Hepatic stellate cell (primary cell): ENCODE data around the gene HPGD.

Experiments
- DNase-seq: peaks from one replicate; pipeline ENCODE4 v3.0.0; 2011; ENCODE audit warnings: low spot score

HPGD gene

DNA sequence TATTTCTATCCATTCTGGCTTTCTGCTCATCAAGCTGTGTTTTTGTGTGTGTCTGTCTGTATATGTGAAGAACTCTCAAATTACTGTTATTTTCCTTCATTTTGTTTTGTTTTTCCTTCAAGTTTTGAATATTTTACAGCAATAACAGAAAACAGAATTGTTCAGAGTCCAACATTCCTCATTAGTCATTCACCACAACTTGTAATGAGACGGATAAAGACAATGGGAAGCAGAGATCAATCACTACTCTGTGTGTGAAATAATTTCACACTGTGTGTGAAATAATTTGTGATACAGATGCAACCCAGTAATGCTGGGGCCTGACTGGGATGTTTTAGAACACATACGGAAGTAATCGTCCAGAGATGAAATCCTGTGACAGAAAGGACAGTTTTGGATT, 55.2 kb downstream of the HPGD start:
- no peak for DNase-seq

DNA sequence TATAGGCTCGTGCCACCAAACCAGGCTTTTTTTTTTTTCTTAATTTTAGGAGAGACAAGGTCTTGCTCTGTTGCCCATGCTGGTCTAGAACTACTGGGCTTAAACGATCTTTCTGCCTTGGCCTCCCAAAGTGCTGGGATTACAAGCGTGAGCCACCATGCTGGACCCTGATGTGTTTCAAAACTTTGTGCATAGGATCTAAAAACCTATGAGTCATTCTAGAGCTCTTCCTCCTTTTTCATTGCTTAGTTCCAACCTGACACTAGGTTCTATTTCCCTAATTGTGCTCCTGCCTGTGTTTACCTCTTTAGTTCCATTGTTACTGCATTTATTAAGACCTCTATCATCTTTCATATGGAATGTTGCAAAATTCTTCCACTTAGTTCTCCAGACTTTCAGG, 57.3 kb downstream of the HPGD start:
- DNase-seq = no peak

DNA sequence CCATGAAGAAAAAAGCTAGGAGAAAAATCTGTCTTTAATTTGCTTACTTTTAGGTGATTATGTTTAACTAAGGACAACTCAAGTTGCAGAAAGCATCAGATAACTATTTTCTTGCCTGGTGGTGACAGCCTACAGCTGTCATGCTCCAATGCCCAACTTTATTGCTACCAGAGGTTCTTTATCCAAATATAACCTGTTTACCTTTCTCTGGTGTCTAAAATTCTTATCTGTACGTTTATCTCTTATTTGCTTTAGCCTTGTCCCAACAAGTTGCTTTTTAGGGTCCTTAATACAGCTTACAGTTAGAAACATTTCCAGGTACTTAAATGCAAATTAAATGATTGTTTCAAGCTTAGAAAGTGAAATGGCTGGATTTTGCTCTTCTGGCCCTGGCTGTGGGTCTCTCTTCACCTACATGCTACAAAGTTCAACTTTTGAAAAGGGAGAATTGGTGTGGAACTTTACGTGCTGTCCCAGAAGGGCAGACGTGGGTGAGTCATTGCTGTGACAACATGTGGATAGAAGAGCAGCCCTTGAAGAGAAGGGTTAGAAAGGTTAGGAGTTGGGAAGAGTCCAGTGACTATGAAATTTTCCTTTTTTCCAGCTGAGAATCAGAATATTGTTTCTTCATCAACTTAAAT, 60.7 kb downstream of the HPGD start:
- no peak for DNase-seq

DNA sequence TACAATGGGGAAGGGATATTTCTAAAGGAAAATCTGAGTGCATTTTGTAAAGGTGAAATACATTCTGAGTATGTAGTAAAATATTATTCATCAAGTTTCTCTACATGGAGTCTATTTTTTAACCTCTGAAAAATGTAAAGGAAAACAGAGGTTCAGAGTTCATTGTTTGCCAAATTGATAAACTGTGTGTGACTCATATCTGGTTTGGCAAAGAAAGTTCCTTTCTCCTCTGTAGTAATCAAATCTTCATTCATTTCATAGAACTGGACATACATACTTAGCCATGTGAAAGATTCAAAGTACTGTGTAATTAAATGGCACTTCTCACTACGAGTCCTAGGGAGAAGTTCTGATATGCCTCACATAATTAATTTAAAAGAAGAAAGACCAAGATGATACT, 61.6 kb downstream of the HPGD start:
- no peak for DNase-seq

DNA sequence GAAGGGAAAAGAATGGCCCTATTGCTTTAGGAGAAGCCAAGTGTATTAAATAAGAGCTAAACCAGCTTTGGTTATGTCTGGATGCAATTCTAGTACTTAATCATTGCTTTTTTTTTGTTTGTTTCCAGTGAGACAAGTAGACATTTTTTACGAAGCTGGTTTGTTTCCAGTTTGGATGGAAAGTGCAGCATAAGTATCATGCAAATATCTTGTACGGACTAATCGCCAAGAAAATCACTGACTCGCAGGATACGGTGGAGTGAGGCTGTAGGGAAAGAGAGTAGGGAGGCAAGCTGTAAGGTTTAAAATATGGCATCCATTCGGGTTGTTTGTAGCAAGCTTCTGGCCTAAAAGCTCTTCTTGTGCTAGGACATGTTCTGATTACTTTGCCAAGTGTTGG, 64.8 kb downstream of the HPGD start:
- no peak for DNase-seq

DNA sequence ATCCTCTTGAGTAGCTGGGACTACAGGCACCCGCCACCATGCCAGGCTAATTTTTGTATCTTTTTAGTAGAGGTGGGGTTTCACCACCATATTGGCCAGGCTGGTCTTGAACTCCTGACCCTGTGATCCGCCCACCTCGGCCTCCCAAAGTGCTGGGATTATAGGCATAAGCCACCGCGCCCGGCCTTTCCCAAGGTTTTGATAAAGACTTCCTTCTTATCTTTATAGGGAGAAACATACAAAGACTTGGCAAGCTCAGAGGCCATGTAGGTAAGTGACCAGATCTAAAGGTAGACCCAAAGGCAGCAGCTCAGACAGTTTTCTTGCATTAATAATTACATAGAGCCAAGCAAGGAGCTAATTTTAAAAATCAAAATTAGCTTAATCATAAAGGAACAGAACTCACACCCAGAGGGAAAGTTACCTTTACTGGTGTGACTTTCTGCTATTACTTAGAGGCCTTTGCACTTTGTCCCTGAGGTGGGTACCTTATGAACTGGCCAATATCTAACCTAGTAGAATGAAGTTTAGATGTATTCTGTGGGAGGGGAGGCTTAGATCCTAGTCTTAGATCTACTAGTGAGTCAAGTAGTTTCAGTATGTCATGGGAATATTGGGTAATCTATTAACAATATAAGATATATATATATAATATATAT, 67.3 kb downstream of the HPGD start:
- no peak for DNase-seq

DNA sequence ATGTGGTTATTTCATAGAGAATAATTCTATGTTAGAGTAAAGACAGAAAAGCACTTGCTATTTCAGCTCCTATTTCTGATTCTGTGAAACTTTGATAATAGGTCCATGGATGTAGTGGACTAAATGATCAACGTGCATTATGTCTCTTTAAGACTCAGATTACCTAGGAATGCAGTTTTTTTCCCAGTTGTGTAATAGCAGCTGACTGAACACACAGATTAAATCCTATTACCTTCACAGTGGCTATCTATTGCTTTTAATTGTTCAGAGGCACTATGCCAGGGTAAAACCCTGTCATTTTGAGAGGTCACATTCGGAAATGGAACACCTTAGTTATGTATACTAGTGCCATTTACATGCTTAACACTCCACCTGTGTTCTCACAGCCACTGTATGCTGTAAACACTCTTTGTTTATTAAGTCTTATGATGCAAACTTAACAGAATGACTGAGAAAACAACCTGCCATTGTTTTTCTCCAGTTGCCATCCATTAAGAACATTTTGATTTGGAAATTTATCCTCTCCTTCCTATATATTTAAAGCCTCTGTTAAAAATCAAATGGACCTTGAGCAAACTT, 70.5 kb downstream of the HPGD start:
- no peak for DNase-seq

DNA sequence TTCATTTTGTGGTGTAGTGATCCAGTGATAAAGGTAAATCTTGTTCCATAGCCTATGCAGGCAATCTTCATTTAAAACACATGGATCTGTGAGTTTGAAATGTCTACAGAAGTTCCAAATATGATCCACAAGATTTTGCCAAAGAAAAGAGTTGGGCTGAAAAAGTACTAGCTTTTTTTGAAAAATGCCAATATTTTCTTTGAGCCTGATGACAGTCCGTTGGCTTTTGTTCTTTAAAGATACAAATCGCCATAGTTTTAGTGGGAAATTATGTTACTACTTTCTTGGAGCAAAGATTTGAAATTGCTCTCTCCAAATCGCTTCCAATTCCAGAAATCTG, 71.5 kb downstream of the HPGD start:
- no peak for DNase-seq

DNA sequence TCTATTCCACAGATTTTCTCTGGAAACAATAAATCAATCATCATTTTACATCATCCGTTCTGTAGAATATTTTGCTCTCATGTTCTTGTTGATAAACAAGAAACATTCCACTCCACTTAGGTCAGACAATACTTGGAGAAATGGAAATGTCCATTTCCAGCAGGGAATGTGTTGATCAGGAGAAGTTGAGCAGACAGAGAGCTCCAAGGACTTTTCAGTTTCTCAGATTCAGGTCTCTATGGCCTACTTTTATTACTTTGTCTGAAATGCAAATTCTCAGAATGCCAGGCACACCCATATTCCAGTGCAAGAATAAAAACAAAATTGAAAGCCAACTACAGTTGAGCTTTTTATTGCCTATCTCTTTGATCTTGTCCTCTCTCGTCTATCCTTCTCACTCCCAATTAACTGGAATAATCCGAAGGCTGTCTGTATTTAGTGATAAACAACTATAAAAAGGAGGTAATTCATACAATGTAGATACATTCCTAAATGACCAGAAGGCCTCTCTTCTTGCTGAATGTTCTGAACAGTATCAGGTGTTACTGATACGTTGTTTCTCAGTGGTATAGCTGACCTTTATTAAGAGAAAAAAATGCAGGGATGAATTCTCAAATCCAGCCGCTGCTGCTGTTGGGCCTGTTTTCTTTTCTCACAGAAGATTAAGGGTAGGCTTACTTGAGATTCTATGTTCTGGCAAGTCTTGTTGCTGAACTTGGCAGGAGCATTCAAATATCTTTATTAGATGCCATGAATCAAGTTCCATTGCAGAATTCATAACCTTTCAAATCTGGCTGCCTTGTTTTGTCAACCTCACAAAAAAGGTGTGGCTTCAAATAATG, 72.1 kb downstream of the HPGD start:
- DNase-seq = no peak

DNA sequence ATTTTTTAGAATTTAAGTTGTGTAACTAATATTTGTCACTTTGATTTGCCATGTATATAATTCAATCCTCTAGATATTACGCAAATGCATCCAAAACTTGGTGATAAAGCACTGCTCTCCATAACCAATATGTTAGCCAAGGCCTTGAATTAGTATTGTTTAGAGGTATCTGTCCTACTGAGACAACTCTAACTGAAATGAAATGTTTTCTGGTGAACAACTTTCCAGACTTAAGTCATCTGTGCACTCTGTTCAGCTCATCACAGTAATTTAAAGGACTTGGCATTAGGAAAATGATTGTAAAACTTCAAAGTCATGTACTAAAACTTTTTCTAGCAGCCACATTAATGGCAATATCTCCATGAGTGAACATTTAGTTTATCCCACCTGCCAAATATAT, 73.1 kb downstream of the HPGD start:
- DNase-seq = no peak

DNA sequence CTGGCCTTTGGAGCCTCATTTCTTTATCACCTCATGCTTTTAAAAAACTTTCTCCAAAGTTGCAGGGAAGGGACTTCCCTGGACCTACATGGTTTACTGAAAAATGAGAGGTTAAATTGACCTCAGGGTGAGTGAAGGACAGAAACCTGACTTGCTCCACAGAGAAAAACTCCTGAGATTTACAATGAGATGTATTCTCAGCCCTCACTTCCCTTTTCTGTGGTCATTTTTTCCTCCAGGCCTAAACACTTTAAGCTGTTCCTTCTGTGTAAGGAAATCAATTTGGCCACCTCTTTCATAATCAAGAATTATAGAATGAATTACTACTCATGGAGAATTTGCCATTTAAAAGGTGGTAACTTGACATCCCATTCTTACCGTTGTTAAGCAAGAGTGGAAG, 77.9 kb downstream of the HPGD start:
- no peak for DNase-seq
